Esophagus squamous epithelium (tissue), 5 donors: ENCODE data around the gene CHD6. TPM values are rescaled to one million over a fixed set of nuclear protein-coding genes. Genes with fewer than 3 reads are reported as not detected.

Experiments used
- DNase-seq: peaks from one replicate; lab custom pipeline; 2025; lab: John Stamatoyannopoulos, UW
- H3K27ac ChIP-seq, 4 donors: fragments of 200-600 bp; sonication (generic); one replicate each; pipeline ENCODE4 v1.5.1; 2016 to 2019; ENCODE audit warnings: mild to moderate bottlenecking in 1 of 4
- H3K27me3 ChIP-seq, 4 donors: fragments of 200-600 bp; sonication (generic); 1 replicate in 3 of 4; 2 replicates in 1 of 4; pipeline versions ENCODE4 v1.5.1 to v1.6.0; 2017 to 2021; ENCODE audit warnings: antibody characterized with exemption in 1 of 4
- H3K36me3 ChIP-seq, 3 donors: fragments of 200-600 bp; sonication (generic); one replicate each; pipeline ENCODE4 v1.5.1; 2016 to 2019
- H3K4me1 ChIP-seq, 3 donors: fragments of 200-600 bp; sonication (generic); one replicate each; pipeline ENCODE4 v1.5.1; 2017 to 2019
- H3K4me3 ChIP-seq, 4 donors: fragments of 200-600 bp; sonication (generic); 1 replicate in 3 of 4; 2 replicates in 1 of 4; pipeline ENCODE4 v1.5.1; 2016 to 2019; ENCODE audit warnings: mild to moderate bottlenecking in 2 of 4, moderate library complexity in 1 of 4
- H3K9me3 ChIP-seq, 3 donors: fragments of 200-600 bp; sonication (generic); one replicate each; pipeline ENCODE4 v1.5.1; 2016 to 2019
- POLR2A ChIP-seq, 4 donors: fragments of 450-650 bp; IDR thresholded peaks; one replicate each; pipeline ENCODE4 v1.6.1; 2017; ENCODE audit warnings: antibody characterized with exemption in 4 of 4, mild to moderate bottlenecking in 4 of 4, moderate library complexity in 3 of 4
- WGBS, 2 donors: methylation state at CpG; one replicate each; pipeline ENCODE4 v1.1.5; 2018; 5-methylcytosine and 5-hydroxymethylcytosine counted together
- intact Hi-C: fragments of 100-400 bp; cut with DNase I; formaldehyde crosslinking; loops from one replicate; pipeline ENCODE4 v1.15.0; 2022
- total RNA-seq, 4 donors: library from RNA; depleted of rRNA; stranded (reverse); fragments of >200 nt; gene quantifications; one replicate each; pipeline ENCODE4 v1.1.0, GENCODE V29; 2016
- TF ChIP-seq, protein P1 (sequence below), 6 experiments: fragments of 450-650 bp in 4 of 6; fragments of 200-600 bp in 2 of 6; sonication (generic) in 2 of 6; IDR thresholded peaks; one replicate each; pipeline ENCODE4 v1.5.1; 2016 to 2019; ENCODE audit warnings: antibody characterized with exemption in 6 of 6, mild to moderate bottlenecking in 4 of 6, moderate library complexity in 4 of 6
- donor health status: DM: yes; HTN: yes; CAD: no.

CHD6 gene
- total RNA-seq, 4 donors from 2014 or later = 11.8 to 29.9 (median 17.6) TPM

DNA sequence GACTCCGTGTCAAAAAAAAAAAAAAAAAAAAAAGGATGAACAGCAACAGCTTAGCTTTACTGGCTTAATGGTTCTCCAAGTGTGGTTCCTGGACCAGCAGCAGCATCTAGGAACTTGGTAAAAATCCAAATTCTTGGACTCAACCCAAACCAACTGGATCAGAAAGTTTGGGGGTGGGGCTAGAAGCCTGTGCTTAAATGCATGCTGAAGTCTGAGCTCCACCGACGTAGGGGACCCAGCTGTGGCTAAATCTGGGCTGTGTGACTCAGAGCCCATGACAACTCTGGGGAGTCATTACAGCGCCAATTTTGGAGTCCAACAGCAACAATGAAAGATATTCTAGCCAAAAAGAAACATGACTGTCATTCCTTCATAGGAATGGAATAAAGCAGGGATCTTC, 13.6 kb upstream of the CHD6 start:
- Histone ChIP-seq H3K27ac (no peak overlapping the region), H3K36me3 (no peaks in the 10 kb centered on the region), H3K9me3 (no peaks in the 10 kb centered on the region), H3K4me1 (no peaks in the 10 kb centered on the region), H3K4me3 (no peak overlapping the region), H3K27me3 (no peaks in the 10 kb centered on the region)
- no peak for TF ChIP-seq POLR2A (IDR thresholded peaks at IDR 0.05)
- TF ChIP-seq, protein P1, sequence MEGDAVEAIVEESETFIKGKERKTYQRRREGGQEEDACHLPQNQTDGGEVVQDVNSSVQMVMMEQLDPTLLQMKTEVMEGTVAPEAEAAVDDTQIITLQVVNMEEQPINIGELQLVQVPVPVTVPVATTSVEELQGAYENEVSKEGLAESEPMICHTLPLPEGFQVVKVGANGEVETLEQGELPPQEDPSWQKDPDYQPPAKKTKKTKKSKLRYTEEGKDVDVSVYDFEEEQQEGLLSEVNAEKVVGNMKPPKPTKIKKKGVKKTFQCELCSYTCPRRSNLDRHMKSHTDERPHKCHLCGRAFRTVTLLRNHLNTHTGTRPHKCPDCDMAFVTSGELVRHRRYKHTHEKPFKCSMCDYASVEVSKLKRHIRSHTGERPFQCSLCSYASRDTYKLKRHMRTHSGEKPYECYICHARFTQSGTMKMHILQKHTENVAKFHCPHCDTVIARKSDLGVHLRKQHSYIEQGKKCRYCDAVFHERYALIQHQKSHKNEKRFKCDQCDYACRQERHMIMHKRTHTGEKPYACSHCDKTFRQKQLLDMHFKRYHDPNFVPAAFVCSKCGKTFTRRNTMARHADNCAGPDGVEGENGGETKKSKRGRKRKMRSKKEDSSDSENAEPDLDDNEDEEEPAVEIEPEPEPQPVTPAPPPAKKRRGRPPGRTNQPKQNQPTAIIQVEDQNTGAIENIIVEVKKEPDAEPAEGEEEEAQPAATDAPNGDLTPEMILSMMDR (IDR thresholded peaks at IDR 0.05) = no peak
- DNase-seq = no peak
- WGBS, 2 donors = 46 to 51% methylated on average over 4 of the region's 4 CpGs
- intact Hi-C loops = no loop called here

DNA sequence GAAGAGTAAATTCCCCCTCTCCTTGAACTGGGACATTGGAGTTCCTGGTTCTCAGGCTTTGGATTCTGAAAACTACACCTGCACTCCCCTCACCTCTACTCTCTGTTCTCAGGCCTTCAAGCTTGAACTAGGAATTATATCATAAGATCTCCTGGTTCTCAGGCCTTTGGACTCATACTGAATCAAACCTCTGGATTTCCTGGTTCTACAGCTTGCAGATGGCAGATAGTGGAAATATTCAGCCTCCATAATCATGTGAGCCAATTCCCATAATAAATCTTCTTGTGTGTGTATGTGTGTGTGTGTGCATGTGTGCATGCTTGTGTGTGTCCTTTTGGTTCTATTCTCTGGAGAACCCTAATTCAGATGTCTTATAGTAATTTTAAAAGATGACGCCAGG, 12.7 kb upstream of the CHD6 start:
- H3K27me3 ChIP-seq = no peaks in the 10 kb centered on the region
- WGBS, 2 donors = 80% methylated on average over 1 of the region's 1 CpG; no CpG with 5 or more reads in 1 of the 2 donors
- no peaks in the 10 kb centered on the region for H3K9me3 ChIP-seq
- H3K4me3 ChIP-seq = no peak overlapping the region
- intact Hi-C loops = no loop called here
- no peaks in the 10 kb centered on the region for H3K36me3 ChIP-seq
- no peak overlapping the region for H3K27ac ChIP-seq
- DNase-seq = no peak
- H3K4me1 ChIP-seq = no peaks in the 10 kb centered on the region
- no peak for TF ChIP-seq POLR2A (IDR thresholded peaks at IDR 0.05)
- TF ChIP-seq, protein P1 (IDR thresholded peaks at IDR 0.05) = no peak

DNA sequence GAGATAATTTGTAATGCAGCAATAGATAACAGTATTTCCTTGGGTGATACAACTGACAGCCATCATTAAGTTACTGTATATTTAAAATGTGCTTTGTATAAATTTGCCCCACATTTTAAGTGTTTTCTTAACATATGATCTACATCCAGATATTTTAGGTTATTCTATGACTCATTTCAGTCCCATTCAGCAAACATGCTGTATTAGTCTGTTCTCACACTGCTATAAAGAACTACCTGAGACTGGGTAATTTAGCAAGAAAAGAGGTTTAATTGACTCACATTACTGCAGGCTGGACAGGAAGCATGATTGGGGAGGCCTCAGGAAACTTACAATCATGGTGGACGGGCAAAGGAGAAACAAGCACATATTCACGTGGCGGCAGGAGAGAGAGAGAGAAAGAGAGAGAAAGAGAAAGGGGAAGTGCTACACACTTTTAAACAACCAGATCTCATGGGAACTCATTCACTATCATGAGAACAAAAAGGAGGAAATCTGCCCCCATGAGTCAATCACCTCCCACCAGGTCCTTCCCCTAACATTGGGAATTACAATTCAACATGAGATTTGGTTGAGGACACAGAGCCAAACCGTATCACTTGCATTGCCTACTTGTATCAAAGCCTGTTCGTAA, 9.6 kb upstream of the CHD6 start:
- Histone ChIP-seq H3K9me3 (no peaks in the 10 kb centered on the region), H3K27me3 (no peaks in the 10 kb centered on the region), H3K4me1 (no peaks in the 10 kb centered on the region), H3K36me3 (no peaks in the 10 kb centered on the region), H3K27ac (no peak overlapping the region), H3K4me3 (no peak overlapping the region)
- intact Hi-C loops = no loop called here
- no peak for DNase-seq
- TF ChIP-seq POLR2A (IDR thresholded peaks at IDR 0.05) = no peak
- TF ChIP-seq, protein P1 (IDR thresholded peaks at IDR 0.05) = no peak
- 71 to 82% methylated on average over 5 of the region's 5 CpGs for WGBS, 2 donors

DNA sequence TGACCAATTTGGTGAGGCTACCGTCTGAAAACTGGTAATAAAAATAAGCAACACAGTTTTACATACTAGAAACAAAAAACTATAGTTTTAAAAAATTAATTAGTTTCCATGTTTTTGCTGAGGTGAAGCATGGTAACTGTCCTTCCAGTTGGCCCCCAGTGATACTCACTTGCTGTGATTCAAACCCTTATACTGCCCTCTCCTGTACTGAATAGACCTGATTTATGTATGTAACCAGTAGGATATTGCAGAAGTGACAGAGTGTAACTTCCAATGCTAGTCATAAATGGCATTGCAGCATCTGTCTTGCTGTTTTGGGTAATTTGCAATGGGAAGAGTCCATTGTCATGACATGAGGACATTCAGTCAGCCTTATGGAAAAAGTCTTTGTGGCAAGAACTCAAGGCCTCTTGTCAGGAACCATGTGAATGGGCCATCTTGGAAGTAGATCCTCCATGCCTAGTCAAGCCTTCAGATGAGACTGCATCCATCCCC, 8.9 kb upstream of the CHD6 start:
- Histone ChIP-seq H3K27ac (no peak overlapping the region), H3K9me3 (no peaks in the 10 kb centered on the region), H3K4me1 (no peaks in the 10 kb centered on the region), H3K27me3 (no peaks in the 10 kb centered on the region), H3K36me3 (no peaks in the 10 kb centered on the region), H3K4me3 (no peak overlapping the region)
- intact Hi-C loops = no loop called here
- WGBS, 2 donors = 78% methylated on average over 1 of the region's 1 CpG
- DNase-seq = no peak
- TF ChIP-seq, protein P1 (IDR thresholded peaks at IDR 0.05) = no peak
- TF ChIP-seq POLR2A (IDR thresholded peaks at IDR 0.05) = no peak

DNA sequence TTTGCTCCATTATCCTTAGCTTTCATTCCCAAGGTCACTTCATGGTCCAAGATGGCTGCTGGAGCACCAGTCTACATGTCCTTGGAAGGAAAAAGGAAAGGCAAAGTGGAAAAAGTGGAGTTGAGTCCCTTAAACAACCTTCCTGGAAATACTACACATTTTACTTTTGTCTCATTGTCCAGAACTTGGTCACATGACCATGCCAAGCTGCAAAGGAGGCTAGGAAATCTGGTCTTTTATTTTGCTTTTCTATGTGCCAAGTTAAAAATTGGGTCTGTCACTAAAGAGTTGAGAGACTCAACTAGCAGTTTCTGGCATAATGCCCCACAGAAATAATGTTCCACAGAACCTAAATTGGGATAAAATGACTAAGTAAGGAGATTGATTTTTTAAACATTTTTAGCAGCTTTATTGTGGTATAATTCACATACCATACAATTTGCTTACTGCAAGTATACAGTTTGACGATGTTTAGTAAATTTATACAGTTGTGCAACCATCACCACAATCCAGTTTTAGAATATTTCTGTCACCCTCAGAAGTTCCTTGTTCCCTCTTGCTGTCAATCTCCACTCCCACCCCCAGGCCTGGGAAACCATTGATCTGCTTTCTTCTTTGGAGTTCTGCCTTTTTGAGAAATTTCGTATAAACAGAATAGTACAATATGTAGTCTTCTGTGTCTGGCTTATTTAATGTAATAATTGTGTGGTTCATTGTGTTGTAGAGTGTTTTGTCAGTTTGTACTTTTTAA, 5.6 kb upstream of the CHD6 start:
- H3K4me3 ChIP-seq = no peak overlapping the region
- no peaks in the 10 kb centered on the region for H3K36me3 ChIP-seq
- 57 to 85% methylated on average over 2 of the region's 2 CpGs for WGBS, 2 donors
- no peak for TF ChIP-seq POLR2A (IDR thresholded peaks at IDR 0.05)
- TF ChIP-seq, protein P1 (IDR thresholded peaks at IDR 0.05) = no peak
- peaks cover 0 to 7% (median 0%) of the 10 kb centered on the region in 3 donors for H3K4me1 ChIP-seq
- no peak overlapping the region for H3K27ac ChIP-seq
- no peak for DNase-seq
- H3K27me3 ChIP-seq = no peaks in the 10 kb centered on the region
- intact Hi-C loops = no loop called here
- H3K9me3 ChIP-seq = no peaks in the 10 kb centered on the region
